ENCODE data around the gene MCM5. TPM values are rescaled to one million over a fixed set of nuclear protein-coding genes. Genes with fewer than 3 reads are reported as not detected.
"Not testable (repeated sequence)": the region's sequence is repeated elsewhere in the genome, so short reads cannot be mapped to it uniquely, and the experiment has no call there.

Gene MCM5
- total RNA-seq, 1 donor from 2014 or later = 9.1 TPM

DNA sequence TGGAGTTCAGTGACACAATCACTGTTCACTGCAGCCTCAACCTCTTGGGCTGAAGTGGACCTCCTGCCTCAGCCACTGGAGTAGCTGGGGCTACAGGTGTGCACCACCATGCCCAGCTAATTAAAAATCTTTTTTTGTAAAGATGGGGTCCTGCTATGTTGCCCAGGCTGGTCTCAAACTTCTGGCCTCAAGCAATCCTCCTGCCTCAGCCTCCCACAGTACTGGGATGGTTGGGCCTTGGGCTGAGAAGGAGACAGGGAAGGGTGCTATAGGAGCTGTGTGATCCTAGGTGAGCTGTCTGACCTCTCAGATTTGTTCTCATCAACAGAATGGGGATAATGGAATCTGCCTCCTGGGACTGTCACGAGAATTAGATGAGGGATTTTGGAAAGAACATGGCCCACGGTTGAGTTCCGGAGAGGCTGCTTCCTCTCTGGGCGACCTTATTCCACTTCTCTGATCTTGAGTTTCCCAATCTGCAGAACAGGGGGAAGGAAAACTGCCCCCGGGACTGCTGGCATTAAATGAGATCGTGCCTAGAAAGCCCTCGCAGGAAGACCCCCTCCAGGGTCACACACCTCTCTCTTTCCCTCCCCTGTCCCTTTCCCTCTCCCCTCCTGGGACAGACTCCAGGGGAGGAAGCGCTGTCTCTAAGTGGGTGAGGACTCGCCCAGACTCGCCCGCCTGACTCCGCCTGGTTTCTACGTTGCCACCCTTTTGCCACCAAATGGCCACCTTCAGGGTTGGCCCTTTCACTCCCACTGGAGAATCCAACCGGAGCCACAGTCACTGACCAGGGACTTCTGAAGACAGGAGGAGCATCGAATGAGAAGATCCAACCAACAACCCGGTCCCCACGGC lies 50.1 kb downstream of the MCM5 start:
- ATAC-seq (no peak), DNase-seq (ENCODE audit: low spot score) (no peak)

DNA sequence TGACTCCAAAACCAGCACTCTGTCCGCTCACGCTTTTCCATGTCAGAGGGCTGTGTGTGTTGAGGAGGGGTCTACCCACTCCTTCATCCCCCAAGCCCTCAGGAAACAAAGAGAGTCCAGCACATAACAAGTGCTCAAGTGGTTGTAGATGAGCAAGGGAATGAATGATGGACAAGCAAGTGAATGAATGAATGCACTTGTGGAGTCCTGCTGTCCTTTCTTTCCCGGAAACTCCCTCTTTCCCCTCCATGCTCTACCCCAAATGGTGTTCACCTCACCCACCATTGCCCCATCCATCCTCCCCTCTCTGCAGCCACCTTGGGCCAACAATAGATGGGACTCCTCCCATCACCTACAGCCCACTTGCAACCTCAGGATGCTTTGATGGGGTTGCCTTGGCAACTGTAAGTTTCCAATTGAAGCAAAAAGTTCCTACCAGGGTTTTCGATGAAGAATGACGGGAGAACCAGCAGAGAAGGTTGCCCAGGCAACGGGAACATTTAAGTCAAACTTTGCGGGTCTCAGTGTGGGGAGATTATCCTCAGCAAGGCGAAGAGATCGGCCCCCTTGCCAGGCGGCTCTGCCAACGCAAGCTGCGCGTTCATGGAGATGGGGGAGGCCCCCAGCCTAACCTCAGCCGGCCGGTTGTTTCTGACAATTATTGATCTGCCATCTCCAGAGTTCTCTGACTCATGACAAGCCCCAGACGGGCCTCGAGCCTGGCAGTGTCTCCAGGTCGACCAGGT lies 51.1 kb downstream of the MCM5 start:
- no peak for DNase-seq (ENCODE audit: low spot score)
- ATAC-seq = no peak

DNA sequence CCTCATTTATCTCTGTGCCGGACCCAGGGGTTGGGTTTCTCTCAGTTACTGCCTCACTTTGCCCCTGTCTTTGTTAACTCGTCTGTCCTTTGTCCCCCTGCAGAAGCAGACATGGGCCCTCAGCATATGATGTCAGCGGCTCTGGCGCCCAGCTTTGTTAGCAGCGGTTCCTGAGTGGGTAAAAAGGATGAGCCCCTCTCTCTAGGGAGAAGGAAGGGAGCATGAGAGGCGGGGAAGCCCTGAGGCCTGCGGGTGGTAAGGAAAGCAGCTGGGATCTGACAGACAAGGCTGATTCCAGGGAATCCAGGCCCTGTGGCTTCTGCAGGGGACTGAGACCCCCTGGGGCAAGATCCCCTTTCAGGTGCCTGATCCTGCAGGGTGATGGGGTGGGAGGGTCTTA lies 51.7 kb downstream of the MCM5 start:
- ATAC-seq (no peak), DNase-seq (ENCODE audit: low spot score) (no peak)

DNA sequence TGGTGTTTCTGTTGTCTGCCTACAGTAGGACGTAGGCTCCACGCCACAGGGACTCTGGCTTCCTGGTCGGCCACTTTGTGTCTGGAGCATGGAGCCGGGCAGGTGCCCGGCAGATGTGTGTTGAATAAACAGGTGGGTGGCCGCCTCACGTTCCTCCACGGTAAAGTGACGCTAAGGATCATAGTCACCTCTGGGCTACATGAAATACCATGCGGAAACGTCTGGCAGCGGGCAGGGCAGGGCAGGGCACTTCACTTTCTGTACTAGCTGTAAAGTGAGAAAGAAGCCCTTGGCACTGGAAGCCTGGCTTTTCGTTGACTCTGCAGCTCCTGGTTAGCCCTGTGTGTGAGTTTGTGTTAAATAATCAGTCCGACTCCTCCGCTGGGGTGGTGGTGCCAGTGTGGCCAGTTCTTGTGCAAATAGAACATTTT lies 52.4 kb downstream of the MCM5 start:
- no peak for ATAC-seq
- DNase-seq (ENCODE audit: low spot score) = no peak

DNA sequence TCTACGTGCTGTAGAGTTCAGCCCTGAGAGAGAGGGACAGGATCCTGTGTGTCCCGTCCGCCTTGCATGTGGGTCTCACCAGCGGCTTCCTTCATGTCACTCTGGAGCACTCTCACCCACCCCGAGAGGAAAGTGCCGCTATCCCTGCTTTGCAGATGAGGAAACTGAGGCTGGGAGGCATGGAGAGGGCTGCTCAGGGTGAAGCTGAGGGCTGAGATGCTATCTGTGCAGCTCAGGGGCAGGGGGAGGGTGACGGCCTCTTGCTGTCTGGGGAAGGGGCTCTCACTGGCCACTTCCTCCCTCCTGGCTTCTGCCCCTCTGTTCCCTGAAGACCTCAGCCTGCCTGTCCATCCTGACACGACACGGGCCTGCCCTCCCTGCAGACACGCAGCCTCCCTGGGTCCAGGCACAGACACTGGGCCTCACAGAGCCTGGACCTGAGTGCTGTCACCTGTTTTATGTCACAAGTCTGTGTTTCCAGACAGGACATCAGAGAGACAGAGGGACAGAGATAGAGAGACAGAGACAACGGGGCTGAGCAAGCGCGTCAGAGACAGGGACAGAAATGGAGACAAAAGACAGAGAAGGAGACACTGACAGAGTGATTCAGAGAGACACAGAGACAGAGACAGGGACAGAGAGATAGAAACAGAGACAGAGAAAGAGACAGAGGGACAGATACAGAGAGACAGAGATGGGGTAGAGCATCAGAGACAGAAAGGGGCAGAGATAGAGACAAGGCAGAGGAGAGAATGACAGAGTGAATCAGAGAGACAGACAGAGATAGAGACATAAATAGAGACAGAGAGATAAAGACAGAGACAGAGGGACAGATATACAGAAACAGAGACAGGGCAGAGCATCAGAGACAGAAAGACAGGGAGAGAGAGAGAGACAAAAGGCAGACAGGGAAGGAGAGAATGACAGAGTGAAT lies 53.1 kb downstream of the MCM5 start:
- ATAC-seq = no peak

DNA sequence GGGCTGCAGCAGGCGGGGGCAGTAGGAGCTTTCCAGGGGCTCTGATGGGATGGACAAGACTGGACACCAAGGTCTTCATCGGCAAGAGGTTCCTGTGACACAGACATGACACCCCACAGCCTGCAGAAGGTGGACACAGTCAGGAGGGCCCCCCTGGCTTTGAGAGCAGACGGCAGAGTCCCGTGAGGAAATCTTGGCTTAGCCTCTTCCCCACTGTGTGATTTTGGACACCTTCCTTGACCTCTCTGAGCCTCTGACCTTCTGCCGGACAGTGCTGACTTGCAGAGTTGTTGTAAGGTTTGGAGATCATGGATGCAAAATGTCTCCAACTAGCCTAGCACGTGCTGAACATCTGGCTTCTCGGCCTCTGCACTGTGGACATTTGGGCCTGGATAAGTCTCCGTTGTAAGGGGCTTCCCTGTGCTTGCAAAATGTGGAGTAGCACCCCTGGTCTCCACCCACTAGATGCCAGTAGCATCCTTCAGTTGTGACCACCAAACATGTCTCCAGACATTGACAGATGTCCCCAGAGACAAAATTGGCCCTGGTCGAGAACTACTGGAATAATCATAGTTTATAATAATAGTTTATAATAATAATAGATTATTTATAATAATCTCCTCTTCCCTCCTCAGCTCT lies 54.6 kb downstream of the MCM5 start:
- DNase-seq (ENCODE audit: low spot score) = no peak

More for the DNA sequence above, 53.1 kb downstream of the MCM5 start:
- no peak for DNase-seq (ENCODE audit: low spot score)

DNA sequence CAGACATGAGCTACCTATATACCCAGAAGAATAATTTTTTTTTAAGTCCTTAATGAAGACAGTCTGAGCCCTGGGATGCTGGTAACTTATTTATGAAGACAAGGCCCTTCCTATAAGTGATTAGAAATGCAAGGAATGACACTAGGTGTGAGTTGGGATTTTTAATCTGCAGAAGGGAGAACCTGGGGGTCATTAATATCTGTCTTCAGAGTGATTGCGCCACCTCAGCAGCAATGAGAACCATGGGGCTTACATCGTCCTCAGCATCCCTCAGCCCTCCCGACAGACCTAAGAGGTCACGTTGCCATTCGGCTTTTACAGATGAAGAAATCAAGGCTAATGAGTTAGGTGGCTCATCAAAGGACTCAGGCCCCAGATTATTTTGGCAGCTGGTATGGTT lies 55.6 kb downstream of the MCM5 start:
- ATAC-seq (no peak), DNase-seq (ENCODE audit: low spot score) (no peak)

More for the DNA sequence above, 54.6 kb downstream of the MCM5 start:
- ATAC-seq = no peak

DNA sequence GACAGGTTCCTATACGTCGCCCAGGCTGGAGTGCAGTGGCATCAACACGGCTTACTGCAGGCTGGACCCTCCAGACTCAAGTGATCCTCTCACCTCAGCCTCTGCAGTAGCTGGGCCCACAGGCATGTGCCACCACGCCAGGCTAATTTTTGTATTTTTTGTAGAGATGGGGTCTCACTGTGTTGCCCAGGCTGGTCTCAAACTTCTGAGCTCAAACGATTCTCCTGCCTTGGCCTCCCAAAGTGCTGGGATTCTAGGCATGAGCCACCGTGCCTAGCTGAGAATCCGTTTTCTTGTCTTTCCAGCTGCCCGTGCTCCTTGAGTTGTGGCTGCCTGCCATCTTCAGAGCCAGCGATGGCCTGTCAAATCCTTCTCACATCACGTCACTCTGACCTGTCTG lies 56.8 kb downstream of the MCM5 start:
- no peak for ATAC-seq
- DNase-seq (ENCODE audit: low spot score) = no peak

DNA sequence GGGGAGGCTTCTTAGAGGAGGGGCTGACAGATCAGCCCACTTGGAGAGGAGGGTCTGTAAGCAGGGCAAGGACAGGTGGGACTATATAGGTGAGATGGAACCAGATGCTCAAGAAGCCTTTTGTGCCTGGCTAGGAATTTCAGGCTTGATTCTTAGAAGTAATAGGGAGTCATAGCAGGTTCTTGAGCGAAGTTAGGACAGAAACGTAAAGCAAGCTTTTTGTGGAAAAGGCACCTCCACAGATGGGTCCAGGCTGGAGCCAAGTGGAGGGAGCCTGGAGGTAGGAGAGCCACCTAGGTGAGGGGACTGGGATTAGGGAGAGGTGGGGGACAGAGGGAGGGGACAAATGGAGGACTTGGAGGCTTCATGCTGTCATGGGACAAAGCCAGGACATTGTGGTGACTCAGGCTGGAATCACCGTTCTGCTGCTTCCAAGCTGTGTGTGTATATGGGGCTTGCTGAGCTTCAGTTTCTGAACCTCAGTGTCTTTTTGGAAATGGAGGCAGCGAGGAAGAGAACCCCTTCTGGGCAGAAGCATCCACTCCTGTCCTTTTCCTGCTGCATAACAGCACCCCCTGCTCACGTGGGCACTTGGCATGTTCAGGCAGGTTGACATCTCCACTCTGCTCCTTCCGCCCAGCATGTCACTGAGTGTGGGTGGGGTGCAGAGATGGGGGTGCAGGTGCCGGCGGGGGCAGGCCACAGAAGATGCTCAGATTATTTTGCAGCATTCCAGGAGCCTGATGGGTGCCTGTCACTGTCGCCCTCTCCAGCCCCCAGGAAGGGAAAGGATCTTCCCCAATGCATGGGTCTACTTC lies 58.0 kb downstream of the MCM5 start:
- no peak for ATAC-seq
- DNase-seq (ENCODE audit: low spot score) = no peak

DNA sequence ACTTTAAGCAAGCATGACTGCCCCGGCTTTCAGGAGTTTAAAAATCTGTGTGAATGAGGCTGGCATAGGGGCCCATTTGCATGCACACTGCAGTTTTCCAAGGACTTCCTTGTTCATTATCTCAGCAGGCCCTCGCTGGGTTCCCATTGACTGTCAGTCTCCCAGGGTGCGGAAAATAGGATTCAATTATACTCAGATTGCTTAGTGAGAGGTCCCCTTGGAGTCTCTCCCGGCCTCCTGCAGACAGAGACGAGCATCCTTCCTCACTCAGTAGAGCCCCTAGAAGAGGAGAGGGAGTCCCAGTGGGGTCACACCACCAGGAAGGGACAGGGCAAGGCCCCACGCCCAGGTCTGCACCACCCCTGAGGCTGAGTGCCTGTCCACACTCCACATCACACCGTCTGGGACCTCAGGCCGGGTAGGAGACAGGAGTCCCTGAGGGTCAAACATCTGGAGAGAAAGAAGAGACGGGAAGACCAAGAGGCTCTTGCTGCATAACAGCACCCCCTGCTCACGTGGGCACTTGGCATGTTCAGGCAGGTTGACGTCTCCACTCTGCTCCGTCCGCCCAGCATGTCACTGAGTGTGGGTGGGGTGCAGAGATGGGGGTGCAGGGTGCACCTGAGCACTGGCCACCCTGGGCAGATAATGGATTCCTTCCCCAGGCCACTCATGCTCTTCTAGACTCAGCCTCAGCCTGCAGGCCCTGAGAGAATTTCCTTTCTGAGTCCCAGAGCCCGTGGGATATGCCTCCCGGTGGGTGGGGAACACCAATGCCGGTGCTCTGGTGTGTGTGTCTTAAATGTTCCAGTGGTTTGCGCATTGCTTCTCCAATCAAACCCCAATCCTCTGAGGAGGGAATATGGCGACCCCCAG lies 58.8 kb downstream of the MCM5 start:
- DNase-seq (ENCODE audit: low spot score) = no peak
- no peak for ATAC-seq

DNA sequence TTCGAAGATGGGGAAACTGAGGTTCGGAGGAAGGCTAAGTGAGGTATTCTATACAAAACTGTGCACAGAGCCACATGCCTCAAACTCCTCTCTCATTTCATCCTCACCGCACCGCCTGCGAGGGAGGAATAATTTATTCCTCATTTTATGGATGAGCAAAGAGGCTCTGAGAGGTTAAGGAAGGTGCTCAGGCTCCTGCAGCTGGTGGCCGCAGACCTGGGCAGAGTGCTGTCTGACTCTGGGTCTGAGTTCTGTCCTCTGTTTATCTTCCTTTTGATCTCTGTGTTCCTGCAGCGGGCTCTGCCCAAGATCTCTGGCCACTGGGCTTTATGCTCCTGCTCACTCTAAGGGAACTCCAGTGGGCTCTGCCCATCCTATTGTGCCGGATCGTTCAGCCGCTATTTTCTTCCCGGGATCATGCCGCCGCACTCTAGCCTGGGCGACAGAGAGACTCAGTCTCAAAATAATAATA lies 59.5 kb downstream of the MCM5 start:
- DNase-seq (ENCODE audit: low spot score) (no peak), ATAC-seq (no peak)

DNA sequence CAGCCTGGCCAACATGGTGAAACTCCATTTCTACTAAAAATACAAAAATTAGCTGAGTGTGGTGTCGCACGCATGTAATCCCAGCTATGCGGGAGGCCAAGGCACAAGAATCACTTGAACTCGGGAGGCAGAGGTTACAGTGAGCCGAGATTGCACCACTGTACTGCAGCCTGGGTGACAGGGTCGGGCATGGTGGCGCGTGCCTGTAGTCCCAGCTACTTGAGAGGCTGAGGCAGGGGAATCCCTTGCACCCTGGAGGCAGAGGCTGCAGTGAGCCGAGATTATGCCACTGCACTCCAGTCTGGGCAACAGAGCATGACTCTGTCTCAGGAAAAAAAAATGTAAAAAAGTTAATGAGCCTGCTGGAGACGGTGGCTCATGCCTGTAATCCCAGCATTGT lies 60.0 kb downstream of the MCM5 start:
- ATAC-seq; DNase-seq (ENCODE audit: low spot score): not testable (repeated sequence)

DNA sequence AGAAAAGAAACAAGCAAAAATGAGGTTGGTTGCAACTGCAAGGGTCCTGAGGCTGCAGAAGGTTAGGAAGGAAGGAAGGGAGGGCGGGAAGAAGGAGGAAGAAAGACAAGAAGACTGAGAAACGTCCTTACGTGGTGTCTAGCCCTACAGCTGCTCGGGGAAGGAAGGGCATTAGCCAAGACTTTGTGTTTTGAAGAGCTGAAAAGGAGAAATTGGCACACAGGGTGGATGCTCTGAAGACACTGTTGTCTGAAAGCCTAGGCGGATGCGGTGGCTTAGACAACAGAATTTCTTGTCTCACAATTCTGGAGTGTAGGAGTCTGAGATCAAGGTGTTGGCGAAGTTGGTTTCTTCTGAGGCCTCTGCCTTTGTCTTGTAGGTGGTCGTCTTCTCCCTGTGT lies 60.7 kb downstream of the MCM5 start:
- no peak for DNase-seq (ENCODE audit: low spot score)
- ATAC-seq = no peak

DNA sequence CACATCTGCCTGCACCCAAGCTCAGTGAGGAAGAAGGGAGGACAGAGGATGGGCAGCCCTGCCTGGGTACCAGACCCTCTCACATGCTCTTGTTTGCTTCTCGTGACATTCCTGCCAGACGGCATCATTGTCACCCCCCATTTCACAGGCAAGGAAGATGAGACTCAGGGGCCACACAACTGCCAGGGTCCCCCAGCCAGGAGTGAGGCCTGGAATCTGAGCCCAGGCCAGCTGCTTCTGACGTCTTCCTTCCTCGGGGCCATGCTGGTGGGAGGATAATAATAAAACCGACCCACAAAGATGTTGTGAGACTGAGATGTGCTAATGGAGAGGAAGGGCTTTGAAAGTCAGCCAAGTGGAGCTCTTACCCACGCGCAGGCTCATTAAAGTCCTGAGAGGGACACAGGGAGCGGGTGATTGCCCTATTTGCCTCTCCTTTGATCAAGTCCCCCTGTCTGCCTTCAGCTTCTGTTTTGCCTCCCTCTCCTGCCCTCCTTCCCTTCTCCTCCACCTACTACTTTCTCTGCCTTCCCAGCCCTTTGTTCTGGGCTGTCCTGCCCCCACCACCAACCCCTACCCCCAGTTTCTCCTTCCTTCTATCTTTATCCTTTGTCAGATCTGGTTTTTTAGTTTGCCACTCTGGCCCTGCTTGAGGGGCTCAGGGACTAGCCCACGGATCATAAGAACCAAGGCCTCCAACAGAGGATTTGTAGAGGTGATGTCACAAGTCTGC lies 62.7 kb downstream of the MCM5 start:
- DNase-seq (ENCODE audit: low spot score) = no peak
- no peak for ATAC-seq

DNA sequence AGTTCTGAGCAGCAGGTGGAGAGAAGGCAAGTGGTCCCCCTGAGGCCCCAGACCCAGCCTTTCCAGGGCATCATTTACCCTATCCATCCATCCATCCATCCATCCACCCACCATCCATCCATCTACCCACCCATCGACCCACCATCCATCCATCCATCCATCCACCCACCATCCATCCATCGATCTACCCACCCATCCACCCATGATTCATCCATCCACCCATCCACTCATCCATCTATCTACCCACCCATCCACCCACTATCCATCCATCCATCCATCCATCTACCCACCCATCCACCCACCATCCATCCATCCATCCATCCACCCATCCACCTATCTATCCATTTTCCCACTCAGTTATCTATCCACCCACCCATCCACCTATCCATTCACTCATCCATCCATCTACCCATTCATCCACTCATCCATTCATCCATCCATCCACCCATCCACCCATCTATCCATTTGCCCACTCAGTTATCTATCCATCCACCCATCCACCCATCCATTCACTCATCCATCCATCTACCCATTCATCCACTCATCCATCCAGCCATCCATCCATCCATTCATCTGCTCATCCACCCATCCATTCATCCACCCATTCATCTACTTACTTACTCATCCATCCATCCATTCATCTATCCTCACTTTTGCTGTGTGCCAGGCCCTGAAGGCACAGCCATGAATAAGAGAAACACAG lies 63.4 kb downstream of the MCM5 start:
- no peak for DNase-seq (ENCODE audit: low spot score)
- no peak for ATAC-seq

DNA sequence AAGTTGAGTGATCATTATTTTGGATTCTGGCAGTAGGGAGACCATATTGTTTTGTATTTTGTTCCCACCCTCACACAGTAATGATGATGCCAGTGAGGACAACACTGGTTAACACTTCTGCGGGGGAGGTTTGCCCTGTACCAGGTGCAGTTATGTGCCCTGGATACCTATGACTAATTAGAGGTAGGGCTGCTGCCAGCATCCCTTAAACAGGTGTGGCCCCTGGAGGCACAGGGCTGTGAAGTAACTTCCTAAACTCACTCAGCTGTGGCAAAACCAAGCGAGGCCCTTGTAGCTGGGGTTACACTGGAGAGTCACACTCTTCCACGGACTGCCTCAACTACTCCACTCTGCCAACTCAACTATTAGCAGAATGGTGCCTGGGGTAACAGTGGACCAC lies 64.5 kb downstream of the MCM5 start:
- ATAC-seq (no peak), DNase-seq (ENCODE audit: low spot score) (no peak)

DNA sequence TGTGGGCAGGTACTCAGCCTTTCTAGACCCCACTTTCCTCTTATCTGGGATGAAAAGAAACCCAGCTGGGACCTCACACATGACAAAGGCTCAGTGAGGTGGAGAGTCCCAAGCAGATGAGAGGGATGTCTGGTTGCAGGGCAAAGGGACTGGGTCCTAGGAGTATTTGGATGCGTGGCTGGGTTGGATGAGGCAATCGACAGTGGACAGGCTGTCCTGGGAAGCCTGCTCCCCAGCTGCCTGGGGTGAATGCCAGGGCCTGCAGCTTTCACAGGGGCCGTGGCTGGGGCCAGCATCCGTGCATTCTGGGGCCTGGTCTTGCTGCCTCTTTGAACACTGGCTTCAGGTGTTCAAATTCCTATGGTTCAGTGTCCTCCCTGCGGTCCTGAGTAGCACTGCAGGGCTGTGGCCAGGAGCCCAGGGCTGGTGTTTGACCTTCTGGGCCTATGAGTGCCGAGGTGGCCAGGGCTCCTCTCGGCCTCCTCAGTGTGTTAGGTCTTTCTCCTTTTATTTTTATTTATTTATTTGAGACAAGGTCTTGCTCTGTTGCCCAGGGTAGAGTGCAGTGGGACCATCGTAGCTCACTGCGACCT lies 65.3 kb downstream of the MCM5 start:
- no peak for ATAC-seq
- DNase-seq (ENCODE audit: low spot score) = no peak

Data from left lobe of liver (tissue), 2 donors.